HG02973 (cell line): ENCODE results near the gene NFYC.

ENCODE experiments used
- ATAC-seq: cut with Tn5 transposase; IDR thresholded peaks from one replicate; pipeline ENCODE4 v1.9.1; 2021; ENCODE audit warnings: moderate library complexity; ENCODE audit not compliant: unreplicated experiment

NFYC gene

GRCh38 chr1:40734882-40735628 is 43.6 kb downstream of the NFYC start:
- no peak for ATAC-seq

- ATAC-seq = no peak
Measured at GRCh38 chr1:40736085-40736531, 44.6 kb downstream of the NFYC start.

- ATAC-seq = no peak
Measured at GRCh38 chr1:40738831-40739230, 47.3 kb downstream of the NFYC start.

GRCh38 chr1:40739455-40740008 is 48.0 kb downstream of the NFYC start:
- no peak for ATAC-seq

- ATAC-seq = no peak
Measured at GRCh38 chr1:40740039-40740996, 48.8 kb downstream of the NFYC start.

- ATAC-seq = no peak
Measured at GRCh38 chr1:40740997-40741736, 49.7 kb downstream of the NFYC start.

- no peak for ATAC-seq
Measured at GRCh38 chr1:40742363-40743061, 51.0 kb downstream of the NFYC start.

- no peak for ATAC-seq
Measured at GRCh38 chr1:40743452-40743851, 51.9 kb downstream of the NFYC start.

GRCh38 chr1:40743860-40744259 is 52.4 kb downstream of the NFYC start:
- ATAC-seq = no peak

GRCh38 chr1:40745176-40745575 is 53.7 kb downstream of the NFYC start:
- no peak for ATAC-seq

- ATAC-seq = no peak
Measured at GRCh38 chr1:40746344-40747090, 55.0 kb downstream of the NFYC start.

GRCh38 chr1:40748841-40749718 is 57.6 kb downstream of the NFYC start:
- ATAC-seq = no peak

GRCh38 chr1:40749817-40750216 is 58.3 kb downstream of the NFYC start:
- ATAC-seq = no peak

- no peak for ATAC-seq
Measured at GRCh38 chr1:40750451-40750908, 59.0 kb downstream of the NFYC start.

GRCh38 chr1:40751802-40752201 is 60.3 kb downstream of the NFYC start:
- no peak for ATAC-seq

GRCh38 chr1:40753142-40753882 is 61.8 kb downstream of the NFYC start:
- no peak for ATAC-seq

GRCh38 chr1:40754201-40754600 is 62.7 kb downstream of the NFYC start:
- no peak for ATAC-seq

GRCh38 chr1:40755067-40755466 is 63.6 kb downstream of the NFYC start:
- ATAC-seq = no peak
